HepG2 (cell line): ENCODE data around the gene PPP4R4. TPM values are rescaled to one million over a fixed set of nuclear protein-coding genes. Genes with fewer than 3 reads are reported as not detected.

ENCODE experiments used
- ATAC-seq: fragments of 200-7000 bp; cut with Tn5 transposase; 3 replicates; pipeline ENCODE4 v1.9.1; 2020; ENCODE audit warnings: mild to moderate bottlenecking, moderate library complexity
- BruUV-seq: library from RNA; stranded (reverse); fragments of 400-500 nt; replicated peaks from 2 replicates; lab custom pipeline; 2021; lab: Mats Ljungman, UMichigan
- CTCF ChIA-PET: fragments of 300-600 bp; formaldehyde crosslinking; extraction: SDS; loops from one replicate; lab custom pipeline; 2021; ENCODE audit warnings: low total read pairs, inconsistent platforms, low intra/inter-chr PET ratio; lab: Yijun Ruan, JAX
- POLR2A ChIA-PET: fragments of 350-600 bp; sonication (Branson Sonifier 250); formaldehyde crosslinking; loops from one replicate; lab custom pipeline; 2020; ENCODE audit warnings: antibody characterized with exemption, inconsistent platforms; lab: Yijun Ruan, JAX
- DNase-seq: peaks from one replicate; pipeline ENCODE4 v3.0.0-alpha.2; 2015; ENCODE audit warnings: low spot score
- FAIRE-seq: peaks from 3 replicates; lab custom pipeline; 2011; peaks lifted over from hg19 to GRCh38; lab: Jason Lieb, UNC
- H2AFZ ChIP-seq: one replicate; pipeline ENCODE4 v1.6.1; 2011; ENCODE audit warnings: low read length, inconsistent platforms
- H3K27ac ChIP-seq: fragments of 300-600 bp; 3 replicates; pipeline ENCODE4 v1.8.0; 2011; ENCODE audit warnings: mixed run types, mild to moderate bottlenecking, mixed read lengths, low read length, inconsistent platforms; ENCODE audit not compliant: insufficient read depth; ENCODE audit errors: extremely low read length
- H3K27me3 ChIP-seq, 2 experiments: fragments of 200-600 bp in 1 of 2; 2 replicates in 1 of 2; 3 replicates in 1 of 2; pipeline versions ENCODE4 v1.6.0 to v1.8.0; 2011; ENCODE audit warnings: low read length in 2 of 2, mild to moderate bottlenecking in 2 of 2, moderate library complexity in 2 of 2, inconsistent platforms in 1 of 2; ENCODE audit not compliant: insufficient read depth in 2 of 2, control insufficient read depth in 1 of 2
- H3K36me3 ChIP-seq, 2 experiments: fragments of 200-600 bp in 1 of 2; replicated peaks in 1 of 2; 2 replicates in 1 of 2; 3 replicates in 1 of 2; pipeline versions ENCODE4 v1.5.1 to v1.8.0; 2011; ENCODE audit warnings: low read length in 2 of 2, inconsistent platforms in 1 of 2; ENCODE audit not compliant: insufficient read depth in 2 of 2, control insufficient read depth in 1 of 2
- H3K4me1 ChIP-seq: 2 replicates; pipeline ENCODE4 v1.5.1; 2012; ENCODE audit warnings: low read length, inconsistent platforms; ENCODE audit not compliant: insufficient read depth
- H3K4me2 ChIP-seq: 2 replicates; pipeline ENCODE4 v1.6.0; 2011; ENCODE audit warnings: low read depth, low read length, inconsistent platforms
- H3K4me3 ChIP-seq, 3 experiments: fragments of 200-600 bp in 1 of 3; sonication (generic), shearing (Covaris generic) in 1 of 3; replicated peaks in 1 of 3; 2 replicates each; pipeline ENCODE4 v1.5.1; 2011 to 2016; ENCODE audit warnings: low read length in 3 of 3, inconsistent platforms in 2 of 3, low read depth in 2 of 3, mild to moderate bottlenecking in 2 of 3, control low read depth in 1 of 3, mixed read lengths in 1 of 3; ENCODE audit not compliant: insufficient read depth in 1 of 3
- H3K79me2 ChIP-seq: one replicate; pipeline ENCODE4 v1.6.1; 2011; ENCODE audit warnings: low read length, inconsistent platforms; ENCODE audit not compliant: insufficient read depth
- H3K9ac ChIP-seq: 2 replicates; pipeline ENCODE4 v1.6.0; 2011; ENCODE audit warnings: mild to moderate bottlenecking, low read depth, low read length, inconsistent platforms; ENCODE audit not compliant: insufficient read depth
- H3K9me3 ChIP-seq: 2 replicates; pipeline ENCODE4 v1.5.1; 2012; ENCODE audit warnings: mild to moderate bottlenecking, low read length
- H4K20me1 ChIP-seq: 2 replicates; pipeline ENCODE4 v1.6.0; 2011; ENCODE audit warnings: inconsistent platforms, mild to moderate bottlenecking, low read length, moderate library complexity; ENCODE audit not compliant: insufficient read depth
- BCL6 ChIP-seq: IDR thresholded peaks from 2 replicates; pipeline ENCODE4 v1.6.1; 2016; ENCODE audit warnings: missing genetic modification reagents, missing compliant biosample characterization
- CBX1 ChIP-seq: IDR thresholded peaks from one replicate; pipeline ENCODE4 v1.6.1; 2016; ENCODE audit warnings: antibody characterized with exemption, low read depth
- CEBPB ChIP-seq: IDR thresholded peaks from 2 replicates; pipeline ENCODE4 v1.6.1; 2011; ENCODE audit warnings: low read depth, low read length, improper control_type of control experiment, borderline replicate concordance
- GATA4 ChIP-seq: sonication (generic); IDR thresholded peaks from 2 replicates; pipeline ENCODE4 v1.6.1; 2016; ENCODE audit warnings: antibody characterized with exemption, low read depth, borderline replicate concordance
- HOXA7 ChIP-seq: sonication (generic); formaldehyde crosslinking; IDR thresholded peaks from 2 replicates; pipeline ENCODE4 v1.8.1; 2022; ENCODE audit warnings: mild to moderate bottlenecking, missing genetic modification reagents, moderate library complexity
- ISL2 ChIP-seq: sonication (generic); formaldehyde crosslinking; IDR thresholded peaks from 2 replicates; pipeline ENCODE4 v1.5.0; 2020; ENCODE audit warnings: missing genetic modification reagents
- NFE2 ChIP-seq: sonication (generic); formaldehyde crosslinking; IDR thresholded peaks from 2 replicates; pipeline ENCODE4 v1.4.0; 2020; ENCODE audit warnings: missing genetic modification reagents
- REPIN1 ChIP-seq: sonication (generic); formaldehyde crosslinking; IDR thresholded peaks from 2 replicates; pipeline ENCODE4 v1.8.0; 2022; ENCODE audit warnings: missing genetic modification reagents, low read depth, mild to moderate bottlenecking, borderline replicate concordance
- RFX5 ChIP-seq: IDR thresholded peaks from 2 replicates; pipeline ENCODE4 v1.6.1; 2011; ENCODE audit warnings: low read depth, low read length, improper control_type of control experiment
- SOX13 ChIP-seq, 3 experiments: fragments of 450-650 bp in 1 of 3; sonication (generic) in 1 of 3; formaldehyde crosslinking in 1 of 3; IDR thresholded peaks in 2 of 3; conservative IDR thresholded peaks in 1 of 3; 2 replicates each; pipeline versions ENCODE4 v1.5.0 to v1.6.1; 2016 to 2020; ENCODE audit warnings: antibody characterized with exemption in 1 of 3, mild to moderate bottlenecking in 1 of 3, missing compliant biosample characterization in 1 of 3, missing genetic modification reagents in 1 of 3, moderate library complexity in 1 of 3
- ZFP1 ChIP-seq: IDR thresholded peaks from 2 replicates; pipeline ENCODE4 v1.6.1; 2016
- ZNF17 ChIP-seq: sonication (generic); formaldehyde crosslinking; IDR thresholded peaks from 2 replicates; pipeline ENCODE4 v1.5.0; 2020; ENCODE audit warnings: mild to moderate bottlenecking, missing genetic modification reagents
- ZNF570 ChIP-seq: sonication (generic); formaldehyde crosslinking; IDR thresholded peaks from 2 replicates; pipeline ENCODE4 v1.4.0; 2020; ENCODE audit warnings: mild to moderate bottlenecking, missing genetic modification reagents, borderline replicate concordance
- ZNF709 ChIP-seq: sonication (generic); formaldehyde crosslinking; IDR thresholded peaks from 2 replicates; pipeline ENCODE4 v1.5.0; 2020; ENCODE audit warnings: mild to moderate bottlenecking, missing genetic modification reagents
- ZNF713 ChIP-seq: sonication (generic); formaldehyde crosslinking; IDR thresholded peaks from 2 replicates; pipeline ENCODE4 v1.4.0; 2020; ENCODE audit warnings: mild to moderate bottlenecking, missing genetic modification reagents
- ZNF720 ChIP-seq: sonication (generic); formaldehyde crosslinking; IDR thresholded peaks from 2 replicates; pipeline ENCODE4 v1.4.0; 2020; ENCODE audit warnings: missing genetic modification reagents
- ZNF792 ChIP-seq: IDR thresholded peaks from 2 replicates; pipeline ENCODE4 v1.6.1; 2016
- WGBS: methylation state at CpG from one replicate; pipeline ENCODE4 v1.1.6; 2017; ENCODE audit warnings: low lambda C conversion rate; 5-methylcytosine and 5-hydroxymethylcytosine counted together
- in situ Hi-C: cut with HindIII; loops from 2 replicates; pipeline ENCODE4 v1.10.0; 2017; ENCODE audit warnings: low pct_unique_long_range_greater_than_20kb; ENCODE audit not compliant: extremely low pct_ligation_motif_present
- intact Hi-C: fragments of 100-400 bp; cut with micrococcal nuclease; formaldehyde crosslinking; loops from one replicate; pipeline ENCODE4 v1.10.0; 2022; ENCODE audit not compliant: unreplicated experiment
- polyA plus RNA-seq, 8 experiments: library from polyadenylated mRNA; depleted of rRNA in 3 of 8; stranded (reverse) in 7 of 8; unstranded in 1 of 8; fragments of >200 nt; fragmentation: Illumina TruSeq in 4 of 8; extraction: Trizol in 4 of 8; gene quantifications; 2 replicates each; pipeline versions ENCODE4 v1.2.1 to v1.2.3, GENCODE V29; 2011 to 2016; ENCODE audit warnings: low read depth in 4 of 8, missing spikeins in 1 of 8, mixed read lengths in 1 of 8; ENCODE audit not compliant: insufficient read depth in 1 of 8
- total RNA-seq, 5 experiments: library from RNA; depleted of rRNA; stranded (reverse); fragments of >200 nt; fragmentation: Illumina TruSeq; extraction: Trizol; gene quantifications; 2 replicates each; pipeline ENCODE4 v1.2.3, GENCODE V29; 2016; ENCODE audit warnings: low read depth in 1 of 5
- TF ChIP-seq, protein P1 (sequence below): sonication (generic); formaldehyde crosslinking; conservative IDR thresholded peaks from 2 replicates; pipeline ENCODE4 v1.4.0; 2020; ENCODE audit warnings: missing genetic modification reagents
- TF ChIP-seq, protein P2 (sequence below): sonication (generic); formaldehyde crosslinking; IDR thresholded peaks from 2 replicates; pipeline ENCODE4 v1.4.0; 2020; ENCODE audit warnings: missing genetic modification reagents, borderline replicate concordance
- TF ChIP-seq, protein P3 (sequence below): sonication (generic); formaldehyde crosslinking; IDR thresholded peaks from 2 replicates; pipeline ENCODE4 v1.5.0; 2020; ENCODE audit warnings: missing genetic modification reagents

Gene PPP4R4
- total and polyA plus RNA-seq, 2 of the 13 experiments (the other 11 are each of a cell fraction or from before 2014, with no cell fraction given): 9.5 to 19.8 TPM

DNA sequence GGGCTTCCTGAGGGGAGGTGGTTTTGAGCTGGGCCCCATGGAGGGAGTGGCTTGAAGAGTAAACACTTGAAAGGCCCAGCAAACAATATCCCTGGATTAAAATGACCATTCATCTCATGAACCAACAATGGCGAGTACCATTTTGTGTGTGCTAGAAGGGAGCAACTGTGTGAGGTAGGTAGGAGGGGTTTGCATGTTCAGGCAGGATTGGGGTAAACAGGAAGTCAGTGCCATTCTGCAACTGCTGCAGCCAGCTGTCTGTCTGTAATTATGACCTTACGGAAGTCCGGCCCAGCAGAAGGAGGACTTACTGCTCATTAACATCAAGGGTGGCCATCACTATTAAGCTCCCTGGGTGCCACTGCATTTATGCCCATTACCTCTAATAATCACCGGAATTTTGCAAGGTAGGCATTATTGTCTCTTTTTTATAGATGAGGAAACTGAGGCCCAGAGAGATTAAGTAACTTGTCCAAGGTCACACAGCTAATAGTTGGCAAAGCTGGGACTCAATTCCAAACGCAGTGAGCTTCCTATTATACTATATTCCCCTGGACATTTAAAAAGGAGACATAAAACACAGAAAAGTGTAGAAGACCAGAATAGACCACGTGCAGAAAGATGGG, 28.1 kb upstream of the PPP4R4 start:
- no peak overlapping the region for H3K4me3 ChIP-seq
- ATAC-seq: no peak
- H3K79me2 ChIP-seq: no peaks in the 10 kb centered on the region
- H4K20me1 ChIP-seq: no peaks in the 10 kb centered on the region
- in situ Hi-C loops (no loop called here), intact Hi-C loops (no loop called here)
- WGBS: 40% methylated on average over 6 of the region's 6 CpGs
- H3K9ac ChIP-seq: no peak overlapping the region
- FAIRE-seq: no peak
- no TSS peak for BruUV-seq
- H3K27me3 ChIP-seq: no peaks in the 10 kb centered on the region
- CTCF ChIA-PET: no interaction called here
- H3K4me1 ChIP-seq: peaks cover 15% of the 10 kb centered on the region
- no peaks in the 10 kb centered on the region for H3K36me3 ChIP-seq
- POLR2A ChIA-PET: no interaction called here
- H3K9me3 ChIP-seq: no peaks in the 10 kb centered on the region
- H2AFZ ChIP-seq: no peak overlapping the region
- no peak overlapping the region for H3K27ac ChIP-seq
- no peak for DNase-seq
- peak overlapping the region; percentile 32; the same call in 1 of the 2 replicates for H3K4me2 ChIP-seq
- TF ChIP-seq ZNF709 (CRISPR knock-in tag) (no peak), SOX13 (IDR thresholded peaks at IDR 0.05) (no peak), SOX13 (CRISPR knock-in tag; conservative IDR thresholded peaks at IDR 0.05 in 1 of 2, IDR thresholded peaks at IDR 0.05 in 1 of 2) (0 out of 4 replicates have a peak, but pooled peaks of 1 of the 2 experiments have one; percentile 6), ISL2 (CRISPR knock-in tag) (no peak), CBX1 (no peak), ZNF570 (CRISPR knock-in tag) (no peak), ZFP1 (CRISPR knock-in tag) (no peak), ZNF720 (no peak), REPIN1 (CRISPR knock-in tag) (no peak), NFE2 (CRISPR knock-in tag) (no peak), ZNF713 (CRISPR knock-in tag) (no peak), ZNF792 (CRISPR knock-in tag) (no peak), HOXA7 (CRISPR knock-in tag) (no peak), RFX5 (no peak), BCL6 (CRISPR knock-in tag) (no peak), GATA4 (no peak), ZNF17 (CRISPR knock-in tag) (no peak), CEBPB (no peak)
- TF ChIP-seq, protein P1, sequence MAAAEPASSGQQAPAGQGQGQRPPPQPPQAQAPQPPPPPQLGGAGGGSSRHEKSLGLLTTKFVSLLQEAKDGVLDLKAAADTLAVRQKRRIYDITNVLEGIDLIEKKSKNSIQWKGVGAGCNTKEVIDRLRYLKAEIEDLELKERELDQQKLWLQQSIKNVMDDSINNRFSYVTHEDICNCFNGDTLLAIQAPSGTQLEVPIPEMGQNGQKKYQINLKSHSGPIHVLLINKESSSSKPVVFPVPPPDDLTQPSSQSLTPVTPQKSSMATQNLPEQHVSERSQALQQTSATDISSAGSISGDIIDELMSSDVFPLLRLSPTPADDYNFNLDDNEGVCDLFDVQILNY (CRISPR knock-in tag): no peak
- TF ChIP-seq, protein P2, sequence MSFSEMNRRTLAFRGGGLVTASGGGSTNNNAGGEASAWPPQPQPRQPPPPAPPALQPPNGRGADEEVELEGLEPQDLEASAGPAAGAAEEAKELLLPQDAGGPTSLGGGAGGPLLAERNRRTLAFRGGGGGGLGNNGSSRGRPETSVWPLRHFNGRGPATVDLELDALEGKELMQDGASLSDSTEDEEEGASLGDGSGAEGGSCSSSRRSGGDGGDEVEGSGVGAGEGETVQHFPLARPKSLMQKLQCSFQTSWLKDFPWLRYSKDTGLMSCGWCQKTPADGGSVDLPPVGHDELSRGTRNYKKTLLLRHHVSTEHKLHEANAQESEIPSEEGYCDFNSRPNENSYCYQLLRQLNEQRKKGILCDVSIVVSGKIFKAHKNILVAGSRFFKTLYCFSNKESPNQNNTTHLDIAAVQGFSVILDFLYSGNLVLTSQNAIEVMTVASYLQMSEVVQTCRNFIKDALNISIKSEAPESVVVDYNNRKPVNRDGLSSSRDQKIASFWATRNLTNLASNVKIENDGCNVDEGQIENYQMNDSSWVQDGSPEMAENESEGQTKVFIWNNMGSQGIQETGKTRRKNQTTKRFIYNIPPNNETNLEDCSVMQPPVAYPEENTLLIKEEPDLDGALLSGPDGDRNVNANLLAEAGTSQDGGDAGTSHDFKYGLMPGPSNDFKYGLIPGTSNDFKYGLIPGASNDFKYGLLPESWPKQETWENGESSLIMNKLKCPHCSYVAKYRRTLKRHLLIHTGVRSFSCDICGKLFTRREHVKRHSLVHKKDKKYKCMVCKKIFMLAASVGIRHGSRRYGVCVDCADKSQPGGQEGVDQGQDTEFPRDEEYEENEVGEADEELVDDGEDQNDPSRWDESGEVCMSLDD (CRISPR knock-in tag): no peak
- TF ChIP-seq, protein P3, sequence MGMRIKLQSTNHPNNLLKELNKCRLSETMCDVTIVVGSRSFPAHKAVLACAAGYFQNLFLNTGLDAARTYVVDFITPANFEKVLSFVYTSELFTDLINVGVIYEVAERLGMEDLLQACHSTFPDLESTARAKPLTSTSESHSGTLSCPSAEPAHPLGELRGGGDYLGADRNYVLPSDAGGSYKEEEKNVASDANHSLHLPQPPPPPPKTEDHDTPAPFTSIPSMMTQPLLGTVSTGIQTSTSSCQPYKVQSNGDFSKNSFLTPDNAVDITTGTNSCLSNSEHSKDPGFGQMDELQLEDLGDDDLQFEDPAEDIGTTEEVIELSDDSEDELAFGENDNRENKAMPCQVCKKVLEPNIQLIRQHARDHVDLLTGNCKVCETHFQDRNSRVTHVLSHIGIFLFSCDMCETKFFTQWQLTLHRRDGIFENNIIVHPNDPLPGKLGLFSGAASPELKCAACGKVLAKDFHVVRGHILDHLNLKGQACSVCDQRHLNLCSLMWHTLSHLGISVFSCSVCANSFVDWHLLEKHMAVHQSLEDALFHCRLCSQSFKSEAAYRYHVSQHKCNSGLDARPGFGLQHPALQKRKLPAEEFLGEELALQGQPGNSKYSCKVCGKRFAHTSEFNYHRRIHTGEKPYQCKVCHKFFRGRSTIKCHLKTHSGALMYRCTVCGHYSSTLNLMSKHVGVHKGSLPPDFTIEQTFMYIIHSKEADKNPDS (CRISPR knock-in tag): no peak
